KMS-11 (cell line): ENCODE data around the gene PMEPA1.

Source experiments
- H2AFZ ChIP-seq: fragments of 200-600 bp; sonication (generic); 2 replicates; pipeline ENCODE4 v1.6.1; 2016; ENCODE audit warnings: antibody characterized with exemption, mixed run types, low read depth
- H3K27ac ChIP-seq: fragments of 200-600 bp; sonication (generic); 2 replicates; pipeline ENCODE4 v1.6.1; 2016; ENCODE audit warnings: mild to moderate bottlenecking, mixed run types
- H3K27me3 ChIP-seq: fragments of 200-600 bp; sonication (generic); 2 replicates; pipeline ENCODE4 v1.6.1; 2017; ENCODE audit warnings: mild to moderate bottlenecking, low read depth, mixed run types, moderate library complexity; ENCODE audit not compliant: insufficient read depth
- H3K36me3 ChIP-seq: fragments of 200-600 bp; sonication (generic); 2 replicates; pipeline ENCODE4 v1.6.1; 2017; ENCODE audit warnings: mild to moderate bottlenecking, mixed run types; ENCODE audit not compliant: insufficient read depth
- H3K4me1 ChIP-seq: fragments of 200-600 bp; sonication (generic); 2 replicates; pipeline ENCODE4 v1.6.1; 2016; ENCODE audit warnings: mild to moderate bottlenecking, low read depth, mixed run types; ENCODE audit not compliant: poor library complexity, severe bottlenecking
- H3K4me2 ChIP-seq: fragments of 200-600 bp; sonication (generic); 2 replicates; pipeline ENCODE4 v1.7.0; 2016; ENCODE audit warnings: mild to moderate bottlenecking, mixed run types
- H3K4me3 ChIP-seq: fragments of 200-600 bp; sonication (generic); IDR thresholded peaks from 2 replicates; pipeline ENCODE4 v1.6.1; 2017; ENCODE audit warnings: low read depth, low read length, mixed read lengths; ENCODE audit not compliant: insufficient read depth
- H3K79me2 ChIP-seq: fragments of 200-600 bp; sonication (generic); 2 replicates; pipeline ENCODE4 v1.6.1; 2016; ENCODE audit warnings: low read depth, mixed run types; ENCODE audit not compliant: insufficient read depth
- H3K9ac ChIP-seq: fragments of 200-600 bp; sonication (generic); 2 replicates; pipeline ENCODE4 v1.6.1; 2016; ENCODE audit warnings: mild to moderate bottlenecking, mixed run types
- H4K20me1 ChIP-seq: fragments of 200-600 bp; sonication (generic); 2 replicates; pipeline ENCODE4 v1.6.1; 2016; ENCODE audit warnings: mild to moderate bottlenecking, mixed run types; ENCODE audit not compliant: insufficient read depth
- TF ChIP-seq, protein P1 (sequence below): fragments of 200-600 bp; sonication (generic); conservative IDR thresholded peaks from 2 replicates; pipeline ENCODE4 v1.6.1; 2017; ENCODE audit warnings: low read depth, mild to moderate bottlenecking, antibody characterized with exemption, low read length, moderate library complexity, mixed read lengths

PMEPA1 gene

GRCh38 chr20:57657535-57658446, 52.0 kb downstream of the PMEPA1 start:
- Histone ChIP-seq H3K4me3 (no peak overlapping the region), H3K79me2 (no peaks in the 10 kb centered on the region), H3K36me3 (no peaks in the 10 kb centered on the region), H2AFZ (no peak overlapping the region), H3K27ac (no peak overlapping the region), H3K4me2 (no peak overlapping the region), H3K27me3 (no peaks in the 10 kb centered on the region), H3K4me1 (no peaks in the 10 kb centered on the region), H3K9ac (no peak overlapping the region), H4K20me1 (no peaks in the 10 kb centered on the region)
- TF ChIP-seq, protein P1, sequence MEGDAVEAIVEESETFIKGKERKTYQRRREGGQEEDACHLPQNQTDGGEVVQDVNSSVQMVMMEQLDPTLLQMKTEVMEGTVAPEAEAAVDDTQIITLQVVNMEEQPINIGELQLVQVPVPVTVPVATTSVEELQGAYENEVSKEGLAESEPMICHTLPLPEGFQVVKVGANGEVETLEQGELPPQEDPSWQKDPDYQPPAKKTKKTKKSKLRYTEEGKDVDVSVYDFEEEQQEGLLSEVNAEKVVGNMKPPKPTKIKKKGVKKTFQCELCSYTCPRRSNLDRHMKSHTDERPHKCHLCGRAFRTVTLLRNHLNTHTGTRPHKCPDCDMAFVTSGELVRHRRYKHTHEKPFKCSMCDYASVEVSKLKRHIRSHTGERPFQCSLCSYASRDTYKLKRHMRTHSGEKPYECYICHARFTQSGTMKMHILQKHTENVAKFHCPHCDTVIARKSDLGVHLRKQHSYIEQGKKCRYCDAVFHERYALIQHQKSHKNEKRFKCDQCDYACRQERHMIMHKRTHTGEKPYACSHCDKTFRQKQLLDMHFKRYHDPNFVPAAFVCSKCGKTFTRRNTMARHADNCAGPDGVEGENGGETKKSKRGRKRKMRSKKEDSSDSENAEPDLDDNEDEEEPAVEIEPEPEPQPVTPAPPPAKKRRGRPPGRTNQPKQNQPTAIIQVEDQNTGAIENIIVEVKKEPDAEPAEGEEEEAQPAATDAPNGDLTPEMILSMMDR: no peak

DNA sequence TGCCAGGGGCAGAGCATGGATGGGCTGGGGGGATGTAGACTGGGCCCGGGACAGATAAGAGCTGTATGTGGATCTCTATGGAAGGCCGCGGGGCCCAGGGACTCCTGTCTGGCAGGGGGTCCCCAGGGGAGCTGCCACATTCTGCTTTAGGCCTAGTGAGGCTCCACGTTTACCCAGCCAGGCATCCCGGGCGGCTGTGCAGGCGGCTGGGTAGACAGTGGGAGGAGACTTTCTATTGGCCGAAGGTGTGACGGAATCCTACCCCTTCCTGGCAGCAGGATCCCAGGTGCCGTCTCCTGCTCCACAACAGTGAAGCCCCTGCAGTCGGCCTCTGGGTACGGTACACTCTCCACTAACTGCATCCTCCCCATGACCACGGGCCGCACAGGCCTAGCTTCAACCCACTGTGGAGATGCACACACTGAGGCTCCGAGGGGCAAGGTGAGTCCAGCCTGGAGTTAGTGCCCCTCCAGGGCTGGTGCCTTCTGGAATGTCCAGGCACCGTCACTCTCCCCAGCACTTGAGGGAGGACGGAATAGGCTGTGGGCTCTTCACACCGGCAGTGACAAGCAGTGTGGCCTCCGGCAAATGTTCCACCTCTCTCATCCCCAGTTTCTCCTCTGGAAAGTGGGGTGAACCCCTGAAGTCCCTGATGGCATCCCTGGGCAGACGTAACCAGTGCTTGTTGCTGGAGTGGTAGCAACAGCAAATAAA, 52.8 kb downstream of the PMEPA1 start:
- Histone ChIP-seq H3K4me2 (no peak overlapping the region), H3K36me3 (no peaks in the 10 kb centered on the region), H4K20me1 (no peaks in the 10 kb centered on the region), H3K27ac (no peak overlapping the region), H3K9ac (no peak overlapping the region), H3K4me1 (no peaks in the 10 kb centered on the region), H2AFZ (no peak overlapping the region), H3K79me2 (no peaks in the 10 kb centered on the region), H3K4me3 (no peak overlapping the region), H3K27me3 (no peaks in the 10 kb centered on the region)
- TF ChIP-seq, protein P1: no peak

GRCh38 chr20:57656252-57656820, 53.5 kb downstream of the PMEPA1 start:
- Histone ChIP-seq H3K27ac (no peak overlapping the region), H3K79me2 (no peaks in the 10 kb centered on the region), H3K4me2 (no peak overlapping the region), H3K27me3 (no peaks in the 10 kb centered on the region), H4K20me1 (no peaks in the 10 kb centered on the region), H3K4me1 (no peaks in the 10 kb centered on the region), H3K4me3 (no peak overlapping the region), H3K9ac (no peak overlapping the region), H3K36me3 (no peaks in the 10 kb centered on the region), H2AFZ (no peak overlapping the region)
- TF ChIP-seq, protein P1: no peak

DNA sequence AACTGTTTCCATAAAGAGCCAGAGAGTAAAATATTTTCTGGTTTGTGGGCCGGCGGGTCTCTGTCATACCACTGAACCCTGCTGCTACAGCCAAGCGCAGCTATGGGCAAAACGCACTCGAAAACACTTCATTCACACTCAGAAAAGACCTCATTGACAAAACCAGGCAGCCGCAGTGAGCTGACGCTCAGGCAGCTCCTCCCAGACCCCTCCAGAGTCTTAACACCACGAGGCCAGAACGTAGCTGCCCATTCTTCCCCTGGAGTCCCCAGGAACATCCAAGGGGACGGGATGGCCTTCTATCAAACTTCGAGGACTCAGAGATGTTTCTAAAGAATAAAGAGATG, 54.0 kb downstream of the PMEPA1 start:
- Histone ChIP-seq H3K27me3 (no peaks in the 10 kb centered on the region), H3K79me2 (no peaks in the 10 kb centered on the region), H3K27ac (no peak overlapping the region), H3K36me3 (no peaks in the 10 kb centered on the region), H3K4me2 (no peak overlapping the region), H4K20me1 (no peaks in the 10 kb centered on the region), H3K4me3 (no peak overlapping the region), H3K9ac (no peak overlapping the region), H2AFZ (no peak overlapping the region), H3K4me1 (no peaks in the 10 kb centered on the region)
- TF ChIP-seq, protein P1: no peak
